Ovary (tissue), 3 donors: ENCODE data around the gene LRP10.

Experiments
- EP300 ChIP-seq: sonication (generic); formaldehyde crosslinking; IDR thresholded peaks from one replicate; pipeline ENCODE4 v1.6.1; 2017; ENCODE audit warnings: antibody characterized with exemption
- POLR2A ChIP-seq: fragments of 450-650 bp; IDR thresholded peaks from one replicate; pipeline ENCODE4 v1.6.1; 2017; ENCODE audit warnings: antibody characterized with exemption, mild to moderate bottlenecking, moderate library complexity
- TF ChIP-seq, protein P1 (sequence below), 3 donors: fragments of 450-650 bp in 2 of 3; fragments of 200-600 bp in 1 of 3; IDR thresholded peaks; one replicate each; pipeline versions ENCODE4 v1.5.1 to v1.8.0; 2016 to 2022; ENCODE audit warnings: antibody characterized with exemption in 3 of 3, mild to moderate bottlenecking in 1 of 3
- donor health status: DM: no; HTN: no; CAD: no.

DNA sequence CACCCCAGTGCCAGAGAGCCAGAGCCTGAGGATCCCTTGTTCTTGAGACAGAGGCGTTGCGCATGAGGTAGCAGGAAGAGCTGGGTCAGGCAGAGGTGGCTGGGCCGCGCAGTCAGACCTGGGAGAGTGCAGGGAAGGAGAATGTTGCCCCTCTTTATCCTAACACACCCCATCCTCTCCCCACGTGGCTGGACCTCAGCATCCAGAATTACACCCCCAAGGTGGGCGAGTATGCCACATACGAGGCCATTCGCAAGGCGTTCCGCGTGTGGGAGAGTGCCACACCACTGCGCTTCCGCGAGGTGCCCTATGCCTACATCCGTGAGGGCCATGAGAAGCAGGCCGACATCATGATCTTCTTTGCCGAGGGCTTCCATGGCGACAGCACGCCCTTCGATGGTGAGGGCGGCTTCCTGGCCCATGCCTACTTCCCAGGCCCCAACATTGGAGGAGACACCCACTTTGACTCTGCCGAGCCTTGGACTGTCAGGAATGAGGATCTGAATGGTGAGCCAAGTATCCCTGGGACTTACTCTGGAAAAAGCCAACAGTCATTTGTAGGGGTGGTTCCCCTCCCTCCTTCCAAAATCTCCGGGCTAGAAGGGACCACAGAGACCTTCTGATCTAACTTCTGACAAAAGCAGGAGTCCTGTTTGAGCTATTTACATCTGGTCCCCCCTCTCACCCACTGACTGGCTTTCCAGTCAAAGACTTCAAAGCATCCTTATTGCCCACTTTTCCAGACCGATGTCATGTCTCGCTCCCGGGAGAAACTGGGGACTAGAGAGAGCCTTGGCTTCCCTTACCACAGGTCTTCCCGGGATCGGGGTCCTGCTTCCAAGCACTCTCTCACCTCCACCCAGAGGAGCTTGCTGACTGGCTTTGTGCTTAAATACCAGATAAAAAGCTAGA is 29.1 kb upstream of the LRP10 start:
- TF ChIP-seq, protein P1, sequence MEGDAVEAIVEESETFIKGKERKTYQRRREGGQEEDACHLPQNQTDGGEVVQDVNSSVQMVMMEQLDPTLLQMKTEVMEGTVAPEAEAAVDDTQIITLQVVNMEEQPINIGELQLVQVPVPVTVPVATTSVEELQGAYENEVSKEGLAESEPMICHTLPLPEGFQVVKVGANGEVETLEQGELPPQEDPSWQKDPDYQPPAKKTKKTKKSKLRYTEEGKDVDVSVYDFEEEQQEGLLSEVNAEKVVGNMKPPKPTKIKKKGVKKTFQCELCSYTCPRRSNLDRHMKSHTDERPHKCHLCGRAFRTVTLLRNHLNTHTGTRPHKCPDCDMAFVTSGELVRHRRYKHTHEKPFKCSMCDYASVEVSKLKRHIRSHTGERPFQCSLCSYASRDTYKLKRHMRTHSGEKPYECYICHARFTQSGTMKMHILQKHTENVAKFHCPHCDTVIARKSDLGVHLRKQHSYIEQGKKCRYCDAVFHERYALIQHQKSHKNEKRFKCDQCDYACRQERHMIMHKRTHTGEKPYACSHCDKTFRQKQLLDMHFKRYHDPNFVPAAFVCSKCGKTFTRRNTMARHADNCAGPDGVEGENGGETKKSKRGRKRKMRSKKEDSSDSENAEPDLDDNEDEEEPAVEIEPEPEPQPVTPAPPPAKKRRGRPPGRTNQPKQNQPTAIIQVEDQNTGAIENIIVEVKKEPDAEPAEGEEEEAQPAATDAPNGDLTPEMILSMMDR (IDR thresholded peaks at IDR 0.05), result no peak
- TF ChIP-seq EP300 (no peak), POLR2A (no peak)
